ENCODE measurements around the gene HIVEP2. TPM values are rescaled to one million over a fixed set of nuclear protein-coding genes. Genes with fewer than 3 reads are reported as not detected.

HIVEP2 gene
- total and polyA plus RNA-seq, 2 donors (not counting 1 experiment from before 2014, with no cell fraction given) = 5.8 to 31.9 TPM

- Histone ChIP-seq H3K4me2 (replicated peaks; ENCODE audit: low read depth, low read length, poor library complexity, severe bottlenecking) (no peak overlapping the region), H3K27me3 (replicated peaks in 1 of 4; ENCODE audit: control extremely low read depth in 1 of 4, control insufficient read depth in 3 of 4, insufficient read depth in 4 of 4, low read length in 3 of 4) (no peaks in the 10 kb centered on the region), H4K20me1 (ENCODE audit: control insufficient read depth, insufficient read depth, low read length, poor library complexity, severe bottlenecking) (no peaks in the 10 kb centered on the region), H3K4me1 (ENCODE audit: control insufficient read depth in 2 of 2, insufficient read depth in 2 of 2, low read length in 2 of 2) (no peaks in the 10 kb centered on the region), H3K4me3 (ENCODE audit: control extremely low read depth in 1 of 5, extremely low read depth in 1 of 5, insufficient read depth in 1 of 5, low read depth in 2 of 5, low read length in 4 of 5) (no peak overlapping the region), H2AFZ (ENCODE audit: insufficient read depth, low read depth, low read length, poor library complexity, severe bottlenecking) (no peak overlapping the region), H3K9ac (ENCODE audit: low read length) (no peak overlapping the region), H3K36me3 (replicated peaks in 1 of 2; ENCODE audit: control extremely low read depth in 1 of 2, control insufficient read depth in 1 of 2, extremely low read depth in 1 of 2, insufficient read depth in 2 of 2, low read length in 1 of 2) (no peaks in the 10 kb centered on the region), H3K79me2 (ENCODE audit: control insufficient read depth, insufficient read depth, low read length) (no peaks in the 10 kb centered on the region), H3K9me3 (ENCODE audit: control extremely low read depth in 1 of 3, control insufficient read depth in 2 of 3, insufficient read depth in 1 of 3, low read length in 2 of 3) (peaks cover 0 to 2% (median 0%) of the 10 kb centered on the region in 3 donors), H3K27ac (ENCODE audit: low read length in 2 of 2) (no peak overlapping the region)
- Mint-ChIP-seq H3K9me3 (ENCODE audit: insufficient read depth) (peaks cover 4% of the 10 kb centered on the region), H3K27ac (no peak overlapping the region), H3K4me3 (no peak overlapping the region), H3K4me1 (no peaks in the 10 kb centered on the region), H3K27me3 (no peaks in the 10 kb centered on the region)
- intact Hi-C loops (cut with micrococcal nuclease) = no loop called here
- TF ChIP-seq CTCF (IDR thresholded peaks at IDR 0.05) = no peak
- no peak for TF ChIP-seq EZH2 (IDR thresholded peaks at IDR 0.05; ENCODE audit: borderline replicate concordance, insufficient read depth, low read depth, low read length, poor library complexity, severe bottlenecking)
- DNase-seq = no peak
- ChIA-PET POLR2A (no interaction called here), CTCF (no interaction called here)
- ATAC-seq (ENCODE audit: low read depth) = no peak
Measured at GRCh38 chr6:142968601-142969000, 23.6 kb upstream of the HIVEP2 start.

- Mint-ChIP-seq H3K4me3 (no peak overlapping the region), H3K4me1 (no peaks in the 10 kb centered on the region), H3K9me3 (ENCODE audit: insufficient read depth) (peaks cover 1% of the 10 kb centered on the region), H3K27ac (no peak overlapping the region), H3K27me3 (no peaks in the 10 kb centered on the region)
- Histone ChIP-seq H2AFZ (ENCODE audit: insufficient read depth, low read depth, low read length, poor library complexity, severe bottlenecking) (no peak overlapping the region), H3K27me3 (replicated peaks in 1 of 4; ENCODE audit: control extremely low read depth in 1 of 4, control insufficient read depth in 3 of 4, insufficient read depth in 4 of 4, low read length in 3 of 4) (no peaks in the 10 kb centered on the region), H3K9ac (ENCODE audit: low read length) (no peak overlapping the region), H3K79me2 (ENCODE audit: control insufficient read depth, insufficient read depth, low read length) (no peaks in the 10 kb centered on the region), H3K4me1 (ENCODE audit: control insufficient read depth in 2 of 2, insufficient read depth in 2 of 2, low read length in 2 of 2) (no peaks in the 10 kb centered on the region), H3K4me3 (ENCODE audit: control extremely low read depth in 1 of 5, extremely low read depth in 1 of 5, insufficient read depth in 1 of 5, low read depth in 2 of 5, low read length in 4 of 5) (no peak overlapping the region), H3K27ac (ENCODE audit: low read length in 2 of 2) (no peak overlapping the region), H3K36me3 (replicated peaks in 1 of 2; ENCODE audit: control extremely low read depth in 1 of 2, control insufficient read depth in 1 of 2, extremely low read depth in 1 of 2, insufficient read depth in 2 of 2, low read length in 1 of 2) (no peaks in the 10 kb centered on the region), H3K4me2 (replicated peaks; ENCODE audit: low read depth, low read length, poor library complexity, severe bottlenecking) (no peak overlapping the region), H4K20me1 (ENCODE audit: control insufficient read depth, insufficient read depth, low read length, poor library complexity, severe bottlenecking) (no peaks in the 10 kb centered on the region), H3K9me3 (ENCODE audit: control extremely low read depth in 1 of 3, control insufficient read depth in 2 of 3, insufficient read depth in 1 of 3, low read length in 2 of 3) (peaks cover 0 to 2% (median 0%) of the 10 kb centered on the region in 3 donors)
- intact Hi-C loops (cut with micrococcal nuclease) = no loop called here
- ChIA-PET POLR2A (no interaction called here), CTCF (interaction anchor here (1.6 kb wide), 1 partner anchor 60 kb away, joined by 4 read pairs; no protein-coding TSS in a partner anchor)
- DNase-seq (no peak), ATAC-seq (ENCODE audit: low read depth) (no peak)
- WGBS (ENCODE audit: insufficient coverage) = no CpG with 5 or more reads among the region's 1 CpG
- TF ChIP-seq EZH2 (IDR thresholded peaks at IDR 0.05; ENCODE audit: borderline replicate concordance, insufficient read depth, low read depth, low read length, poor library complexity, severe bottlenecking) (no peak), CTCF (IDR thresholded peaks at IDR 0.05) (no peak)
Measured at GRCh38 chr6:142966294-142966693, 21.3 kb upstream of the HIVEP2 start.
